IPS-18c (cell line): ENCODE data around the gene SIRT5.

ENCODE experiments used
- H3K4me3 ChIP-seq: 2 replicates; pipeline ENCODE4 v1.7.0; 2013; ENCODE audit warnings: low read depth, mild to moderate bottlenecking, low read length, moderate library complexity; ENCODE audit not compliant: insufficient read depth
- H3K9me3 ChIP-seq: one replicate; pipeline ENCODE4 v1.6.1; 2013; ENCODE audit warnings: mild to moderate bottlenecking, low read length, moderate library complexity; ENCODE audit not compliant: control insufficient read depth, insufficient read depth

Gene SIRT5

DNA sequence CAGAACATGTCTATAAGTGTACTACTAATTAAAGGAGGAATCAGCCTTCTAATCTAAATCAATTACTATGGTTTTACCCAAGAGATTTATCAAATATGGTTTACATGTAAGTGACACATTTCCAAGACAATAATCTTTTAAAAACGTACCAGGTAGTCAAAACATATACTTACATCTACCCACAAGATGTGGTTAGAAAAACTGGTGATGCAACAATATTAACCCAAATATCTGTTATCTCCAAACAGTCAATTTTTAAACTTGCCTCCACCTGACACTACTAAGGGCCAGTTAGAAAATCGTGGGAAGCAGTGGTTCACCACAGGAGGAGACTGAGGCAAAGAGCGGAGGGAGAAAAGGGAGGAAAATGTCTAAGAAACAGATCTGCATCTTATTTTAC, 68.7 kb downstream of the SIRT5 start:
- H3K9me3 ChIP-seq: no peaks in the 10 kb centered on the region
- no peak overlapping the region for H3K4me3 ChIP-seq

DNA sequence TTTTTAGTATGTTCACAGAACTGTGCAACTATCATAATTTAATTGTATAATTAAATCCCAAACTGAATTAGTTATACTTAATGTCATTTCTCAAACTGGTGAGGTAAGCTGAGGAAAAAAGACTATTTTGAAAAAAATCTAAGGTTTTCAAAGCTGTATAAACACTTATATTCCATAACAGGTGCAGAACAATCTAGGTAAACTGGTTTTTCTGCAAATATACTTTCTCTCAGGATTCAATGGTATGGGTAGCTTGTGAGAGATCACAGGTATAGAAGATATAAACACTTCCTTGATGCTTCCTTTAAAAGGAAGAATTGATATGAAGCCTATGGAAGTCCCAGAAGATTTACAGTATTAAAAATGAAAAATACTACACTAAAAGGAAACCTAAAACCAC, 74.4 kb downstream of the SIRT5 start:
- Histone ChIP-seq H3K9me3 (no peaks in the 10 kb centered on the region), H3K4me3 (no peak overlapping the region)

DNA sequence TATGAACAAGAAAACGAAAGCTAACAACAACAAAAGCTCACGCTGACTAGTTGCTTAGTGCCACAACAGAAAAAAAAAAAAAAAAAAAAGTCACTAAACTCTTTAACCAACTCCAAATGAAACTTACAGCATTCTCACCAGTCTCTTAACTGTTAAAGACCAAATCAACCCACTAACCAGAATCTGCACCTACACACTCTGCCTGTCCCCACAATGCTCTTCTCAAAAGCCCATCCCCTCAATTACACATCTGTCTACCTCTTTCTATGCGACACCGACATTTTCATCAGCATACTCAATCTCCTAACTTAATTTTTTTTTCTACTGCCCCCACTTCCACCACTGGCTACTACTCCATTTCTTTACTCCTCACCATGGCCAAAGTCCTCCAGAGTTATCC, 75.0 kb downstream of the SIRT5 start:
- Histone ChIP-seq H3K4me3 (no peak overlapping the region), H3K9me3 (no peaks in the 10 kb centered on the region)

DNA sequence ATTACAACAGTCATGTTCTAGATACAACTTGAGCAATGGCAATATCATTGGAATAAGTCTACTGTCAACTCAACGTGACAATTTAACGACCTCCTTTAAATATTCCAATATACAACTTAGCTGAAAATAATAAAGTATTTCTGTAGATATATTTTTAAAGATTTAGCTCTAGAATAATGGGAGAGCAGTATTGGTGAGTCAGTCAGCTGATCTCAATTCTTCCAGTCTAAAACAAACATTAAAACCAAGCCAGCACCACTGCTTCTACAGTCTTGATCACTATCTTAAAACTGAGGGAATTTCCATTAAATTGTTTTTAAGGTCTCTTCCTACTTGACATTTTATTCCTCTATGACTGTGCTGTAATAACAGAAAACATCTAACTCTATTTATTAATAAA, 78.9 kb downstream of the SIRT5 start:
- Histone ChIP-seq H3K4me3 (no peak overlapping the region), H3K9me3 (no peaks in the 10 kb centered on the region)

DNA sequence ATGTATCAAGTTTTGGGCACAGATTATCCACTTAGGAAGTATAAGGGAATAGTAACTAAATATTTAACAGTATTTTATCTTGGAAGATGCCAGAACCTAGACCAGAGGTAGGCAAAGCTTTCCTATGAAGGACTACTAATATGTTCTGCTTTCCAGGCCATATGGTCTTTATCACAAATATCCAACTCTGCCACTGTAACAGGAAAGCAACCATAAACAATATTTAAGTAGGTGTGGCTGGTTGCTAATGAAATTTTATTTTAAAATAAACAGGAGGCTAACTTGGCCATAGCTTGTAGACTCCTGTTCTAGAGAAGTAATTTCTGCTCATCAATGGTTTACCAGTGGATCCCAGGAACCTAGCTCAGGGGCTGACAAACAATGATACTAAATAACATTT, 80.1 kb downstream of the SIRT5 start:
- Histone ChIP-seq H3K4me3 (no peak overlapping the region), H3K9me3 (no peaks in the 10 kb centered on the region)

DNA sequence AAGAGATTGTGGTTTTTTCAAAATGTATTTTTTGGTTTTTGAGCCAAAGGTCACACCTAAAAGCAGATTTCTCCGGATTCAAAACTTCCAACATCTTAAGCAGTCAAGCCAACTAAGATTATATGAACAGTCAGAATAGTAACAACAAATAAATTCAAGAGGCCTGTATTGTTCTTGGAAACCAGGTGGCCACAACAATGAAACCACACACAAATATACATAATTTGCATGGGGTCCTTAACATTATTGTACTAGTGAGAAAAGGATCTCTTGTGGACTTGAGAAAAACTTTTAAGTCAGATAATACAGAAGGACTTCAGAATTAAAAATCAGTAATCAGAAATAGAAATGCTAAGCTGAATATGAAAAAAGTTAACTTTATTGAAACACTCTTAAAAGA, 81.3 kb downstream of the SIRT5 start:
- H3K4me3 ChIP-seq: no peak overlapping the region
- H3K9me3 ChIP-seq: no peaks in the 10 kb centered on the region

DNA sequence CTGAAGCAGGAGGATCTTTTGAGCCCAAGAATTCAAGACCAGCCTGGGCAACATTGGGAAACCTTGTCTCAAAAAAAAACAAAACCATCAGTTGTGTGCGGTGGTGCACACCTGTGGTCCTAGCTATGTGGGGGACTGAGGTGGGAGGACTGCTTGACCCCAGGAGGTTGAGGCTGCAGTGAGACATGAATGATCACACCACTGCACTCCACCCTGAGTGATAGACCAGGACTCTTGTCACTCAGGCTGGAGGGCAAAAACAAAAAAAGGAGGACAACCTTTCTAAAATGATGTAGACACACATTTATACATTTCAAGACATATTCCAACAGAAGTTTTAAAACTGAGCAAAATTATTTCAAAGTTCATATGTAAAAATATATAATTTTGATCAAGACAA, 85.9 kb downstream of the SIRT5 start:
- Histone ChIP-seq H3K9me3 (no peaks in the 10 kb centered on the region), H3K4me3 (no peak overlapping the region)

DNA sequence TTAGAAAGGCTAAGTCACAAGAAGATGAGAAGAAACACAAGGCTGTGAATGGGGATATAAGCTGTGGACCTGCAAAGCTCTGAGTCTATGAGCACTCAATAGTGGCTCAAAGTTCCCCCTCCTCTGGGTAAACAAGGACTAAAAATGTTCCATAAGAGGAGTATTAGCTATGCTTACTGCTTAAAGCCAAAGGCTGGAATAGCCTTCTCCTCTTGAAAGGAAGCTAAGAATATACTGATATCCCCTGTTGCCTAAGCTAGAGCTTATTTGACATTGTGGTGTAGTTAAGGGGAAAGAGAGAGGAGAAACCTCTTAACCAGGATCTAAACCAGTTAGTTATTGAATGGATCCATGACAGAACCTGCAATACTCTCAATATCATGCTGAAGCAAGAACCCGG, 86.5 kb downstream of the SIRT5 start:
- H3K9me3 ChIP-seq: no peaks in the 10 kb centered on the region
- no peak overlapping the region for H3K4me3 ChIP-seq

DNA sequence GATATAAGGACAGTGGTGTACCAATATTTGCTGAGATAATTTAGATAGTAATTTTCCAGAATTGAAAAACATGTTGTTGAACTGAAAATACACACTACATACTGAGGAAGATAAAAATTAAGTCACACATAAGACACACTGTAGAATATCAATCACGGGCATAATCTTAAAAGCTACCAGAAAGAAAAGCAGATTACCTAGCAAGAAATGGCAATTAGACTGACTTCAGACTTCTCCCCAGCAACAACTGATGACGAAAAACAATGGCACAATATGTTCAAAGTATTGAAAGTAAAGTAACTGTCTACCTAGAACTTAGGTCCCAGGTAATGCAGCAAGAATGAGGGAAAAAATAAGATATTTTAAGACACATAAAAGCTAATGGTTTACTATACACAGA, 87.2 kb downstream of the SIRT5 start:
- Histone ChIP-seq H3K9me3 (no peaks in the 10 kb centered on the region), H3K4me3 (no peak overlapping the region)

DNA sequence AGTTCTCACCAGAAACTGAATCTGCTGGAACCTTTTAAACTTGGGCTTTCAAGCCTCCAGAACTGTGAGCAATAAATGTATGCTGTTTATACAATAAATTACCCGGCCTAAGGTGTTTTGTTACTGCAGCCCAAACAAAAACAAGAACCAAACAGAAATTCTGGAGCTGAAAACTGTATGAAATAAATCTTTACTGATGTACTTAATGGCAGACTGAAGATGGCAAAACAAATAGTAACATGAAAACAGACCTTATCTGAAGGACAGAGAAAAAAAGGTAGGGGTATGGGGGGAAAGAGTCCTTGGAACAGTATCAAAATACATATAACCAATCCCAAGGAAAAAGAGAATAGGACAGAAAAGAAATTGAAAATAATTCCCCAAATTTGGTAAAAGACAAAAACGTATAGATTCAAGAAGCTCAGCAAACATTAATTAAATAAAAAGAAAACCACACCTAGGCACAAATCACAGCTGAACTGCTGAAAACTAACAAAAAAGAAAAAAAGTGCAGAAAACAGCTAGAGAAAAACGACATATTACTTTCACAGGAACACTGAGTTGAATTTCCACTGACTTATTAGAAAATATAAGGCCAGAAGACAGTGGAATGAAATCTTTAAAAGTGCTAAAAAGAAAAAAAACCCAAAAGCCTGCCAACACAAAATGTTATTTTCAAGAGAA, 88.4 kb downstream of the SIRT5 start:
- no peak overlapping the region for H3K4me3 ChIP-seq
- no peaks in the 10 kb centered on the region for H3K9me3 ChIP-seq

DNA sequence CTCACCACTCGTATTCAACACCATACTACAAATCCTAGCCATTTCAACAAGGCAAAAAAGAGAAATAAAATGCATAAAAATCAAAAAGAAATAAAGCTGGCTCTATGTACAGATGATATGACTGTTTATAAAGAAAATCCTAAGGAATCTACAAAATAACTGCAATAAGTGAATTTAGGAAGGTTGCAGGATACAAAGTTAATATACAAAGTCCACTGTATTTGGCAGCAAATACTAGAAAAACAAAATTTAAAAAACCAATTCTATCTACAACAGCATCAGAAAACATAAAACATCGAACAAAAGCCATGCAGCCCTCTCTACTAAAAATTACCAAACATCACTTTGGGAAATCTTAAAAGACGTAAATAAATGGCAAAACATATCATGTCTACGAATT, 89.6 kb downstream of the SIRT5 start:
- no peak overlapping the region for H3K4me3 ChIP-seq
- no peaks in the 10 kb centered on the region for H3K9me3 ChIP-seq
